Neural progenitor cell (in vitro differentiated cells): ENCODE measurements around the gene RHBDF1. TPM values are rescaled to one million over a fixed set of nuclear protein-coding genes. Genes with fewer than 3 reads are reported as not detected.
A peak's percentile ranks its signal among the peaks of the same experiment; 100 is the strongest.

ENCODE experiments used
- DNase-seq: peaks from one replicate; pipeline ENCODE4 v3.0.0-alpha.2; 2016; ENCODE audit warnings: low spot score
- H2AFZ ChIP-seq: fragments of 200-600 bp; sonication (generic); replicated peaks from 2 replicates; pipeline ENCODE4 v1.6.1; 2016; ENCODE audit warnings: antibody characterized with exemption
- H3F3A ChIP-seq: fragments of 200-600 bp; sonication (generic); 2 replicates; pipeline ENCODE4 v1.6.1; 2016; ENCODE audit warnings: antibody characterized with exemption, low read depth
- H3K27ac ChIP-seq: fragments of 200-600 bp; sonication (generic); 2 replicates; pipeline ENCODE4 v1.5.1; 2016; ENCODE audit warnings: mild to moderate bottlenecking
- H3K27me3 ChIP-seq: fragments of 200-600 bp; sonication (generic); 2 replicates; pipeline ENCODE4 v1.6.1; 2016; ENCODE audit warnings: mild to moderate bottlenecking, moderate library complexity
- H3K36me3 ChIP-seq: fragments of 200-600 bp; sonication (generic); 2 replicates; pipeline ENCODE4 v1.5.1; 2016
- H3K4me1 ChIP-seq: fragments of 200-600 bp; sonication (generic); 2 replicates; pipeline ENCODE4 v1.6.1; 2016; ENCODE audit warnings: mixed run types
- H3K4me2 ChIP-seq: fragments of 200-600 bp; sonication (generic); 2 replicates; pipeline ENCODE4 v1.6.1; 2016
- H3K4me3 ChIP-seq: fragments of 200-600 bp; sonication (generic); 2 replicates; pipeline ENCODE4 v1.5.1; 2016
- H3K79me2 ChIP-seq: fragments of 200-600 bp; sonication (generic); 2 replicates; pipeline ENCODE4 v1.6.1; 2016; ENCODE audit warnings: low read depth
- H3K9ac ChIP-seq: fragments of 200-600 bp; sonication (generic); 2 replicates; pipeline ENCODE4 v1.6.1; 2016
- H3K9me3 ChIP-seq: fragments of 200-600 bp; sonication (generic); 2 replicates; pipeline ENCODE4 v1.5.1; 2016; ENCODE audit warnings: low read depth
- H4K20me1 ChIP-seq: fragments of 200-600 bp; sonication (generic); 2 replicates; pipeline ENCODE4 v1.6.1; 2016; ENCODE audit warnings: low read depth
- H3K27ac Mint-ChIP-seq: 3 replicates; pipeline ENCODE4 v1.8.0; 2021; ENCODE audit warnings: mixed read lengths
- H3K27me3 Mint-ChIP-seq: 2 replicates; pipeline ENCODE4 v1.8.0; 2022; ENCODE audit warnings: low read depth, mild to moderate bottlenecking, inconsistent platforms, moderate library complexity, mixed read lengths; ENCODE audit not compliant: insufficient read depth
- H3K36me3 Mint-ChIP-seq: 3 replicates; pipeline ENCODE4 v1.8.0; 2021; ENCODE audit warnings: mixed read lengths
- H3K4me1 Mint-ChIP-seq: 3 replicates; pipeline ENCODE4 v1.8.0; 2021; ENCODE audit warnings: mixed read lengths
- H3K4me3 Mint-ChIP-seq: 3 replicates; pipeline ENCODE4 v1.8.0; 2021; ENCODE audit warnings: mild to moderate bottlenecking, moderate library complexity, mixed read lengths
- H3K9me3 Mint-ChIP-seq: 3 replicates; pipeline ENCODE4 v1.8.0; 2020; ENCODE audit warnings: mixed read lengths
- EZH2 ChIP-seq: fragments of 200-600 bp; sonication (generic); IDR thresholded peaks from 2 replicates; pipeline ENCODE4 v1.6.1; 2017; ENCODE audit warnings: antibody characterized with exemption, mild to moderate bottlenecking, moderate library complexity
- EZH2phosphoT487 ChIP-seq: fragments of 200-600 bp; sonication (generic); IDR thresholded peaks from 2 replicates; pipeline ENCODE4 v1.6.1; 2017; ENCODE audit warnings: antibody characterized with exemption
- total RNA-seq: library from RNA; depleted of rRNA; stranded (reverse); fragments of >200 nt; gene quantifications from 2 replicates; pipeline ENCODE4 v1.2.3, GENCODE V29; 2015; ENCODE audit warnings: low replicate concordance
- TF ChIP-seq, protein P1 (sequence below): fragments of 200-600 bp; sonication (generic); IDR thresholded peaks from 2 replicates; pipeline ENCODE4 v1.5.1; 2017; ENCODE audit warnings: antibody characterized with exemption, mild to moderate bottlenecking

Gene RHBDF1
- total RNA-seq, 1 donor from 2014 or later: 11.0 TPM

DNA sequence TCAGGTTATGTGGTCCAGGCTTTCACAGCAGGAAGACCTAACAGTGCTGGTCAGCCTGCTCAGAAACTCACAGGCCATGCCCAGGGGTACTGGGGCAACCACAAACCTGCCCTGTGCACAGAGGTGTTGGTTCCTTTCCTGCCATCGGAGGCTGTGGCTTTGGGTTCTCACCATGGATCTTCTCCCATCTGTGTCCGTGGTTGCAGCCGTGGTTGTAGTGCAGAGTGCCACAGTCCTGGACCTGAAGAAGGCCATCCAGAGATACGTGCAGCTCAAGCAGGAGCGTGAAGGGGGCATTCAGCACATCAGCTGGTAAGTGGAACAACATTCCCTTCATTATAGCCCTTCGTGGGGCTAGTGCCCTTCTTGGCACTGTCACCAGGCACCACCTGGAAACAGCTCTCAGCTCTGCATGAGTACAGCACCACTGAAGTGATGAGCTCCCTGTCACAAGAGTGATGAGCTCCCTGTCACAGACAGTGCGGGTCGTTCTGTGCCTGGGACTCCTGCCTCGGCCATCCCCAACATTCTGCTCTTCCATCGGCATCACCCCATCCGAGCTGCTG, 16.8 kb downstream of the RHBDF1 start:
- H3K27ac ChIP-seq: no peak overlapping the region
- Mint-ChIP-seq H3K4me3 (peak overlapping the region; percentile 42), H3K27ac (no peak overlapping the region), H3K36me3 (peaks cover 21% of the 10 kb centered on the region), H3K27me3 (peaks cover 3% of the 10 kb centered on the region), H3K9me3 (no peaks in the 10 kb centered on the region), H3K4me1 (peaks cover 16% of the 10 kb centered on the region)
- H2AFZ ChIP-seq: no peak overlapping the region
- no peak for DNase-seq
- no peaks in the 10 kb centered on the region for H3K36me3 ChIP-seq
- H3K79me2 ChIP-seq: peaks cover 36% of the 10 kb centered on the region
- TF ChIP-seq, protein P1, sequence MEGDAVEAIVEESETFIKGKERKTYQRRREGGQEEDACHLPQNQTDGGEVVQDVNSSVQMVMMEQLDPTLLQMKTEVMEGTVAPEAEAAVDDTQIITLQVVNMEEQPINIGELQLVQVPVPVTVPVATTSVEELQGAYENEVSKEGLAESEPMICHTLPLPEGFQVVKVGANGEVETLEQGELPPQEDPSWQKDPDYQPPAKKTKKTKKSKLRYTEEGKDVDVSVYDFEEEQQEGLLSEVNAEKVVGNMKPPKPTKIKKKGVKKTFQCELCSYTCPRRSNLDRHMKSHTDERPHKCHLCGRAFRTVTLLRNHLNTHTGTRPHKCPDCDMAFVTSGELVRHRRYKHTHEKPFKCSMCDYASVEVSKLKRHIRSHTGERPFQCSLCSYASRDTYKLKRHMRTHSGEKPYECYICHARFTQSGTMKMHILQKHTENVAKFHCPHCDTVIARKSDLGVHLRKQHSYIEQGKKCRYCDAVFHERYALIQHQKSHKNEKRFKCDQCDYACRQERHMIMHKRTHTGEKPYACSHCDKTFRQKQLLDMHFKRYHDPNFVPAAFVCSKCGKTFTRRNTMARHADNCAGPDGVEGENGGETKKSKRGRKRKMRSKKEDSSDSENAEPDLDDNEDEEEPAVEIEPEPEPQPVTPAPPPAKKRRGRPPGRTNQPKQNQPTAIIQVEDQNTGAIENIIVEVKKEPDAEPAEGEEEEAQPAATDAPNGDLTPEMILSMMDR: no peak
- TF ChIP-seq EZH2: no peak
- TF ChIP-seq EZH2phosphoT487: no peak
- peaks cover 13% of the 10 kb centered on the region for H4K20me1 ChIP-seq
- H3F3A ChIP-seq: peaks cover 15% of the 10 kb centered on the region
- no peak overlapping the region for H3K4me3 ChIP-seq
- H3K4me1 ChIP-seq: no peaks in the 10 kb centered on the region
- H3K9me3 ChIP-seq: no peaks in the 10 kb centered on the region
- H3K27me3 ChIP-seq: no peaks in the 10 kb centered on the region
- H3K4me2 ChIP-seq: no peak overlapping the region
- no peak overlapping the region for H3K9ac ChIP-seq

DNA sequence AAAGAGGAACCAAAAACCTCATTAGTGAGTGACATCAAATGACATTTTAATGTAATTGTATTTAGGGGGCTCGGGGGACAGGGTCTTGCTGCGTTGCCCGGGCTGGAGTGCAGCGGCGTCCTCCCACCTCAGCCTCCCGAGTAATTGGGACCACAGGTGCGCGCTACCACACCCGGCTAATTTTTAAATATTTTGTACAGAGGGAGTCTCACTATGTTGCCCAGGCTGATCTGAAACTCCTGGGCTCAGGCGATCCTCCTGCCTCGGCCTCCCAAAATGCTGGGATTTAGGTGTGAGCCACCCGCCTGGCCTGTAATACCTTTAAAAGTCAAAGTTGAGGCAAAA, 18.2 kb downstream of the RHBDF1 start:
- Histone ChIP-seq H4K20me1 (peaks cover 14% of the 10 kb centered on the region), H3K79me2 (peaks cover 50% of the 10 kb centered on the region), H3K4me1 (no peaks in the 10 kb centered on the region), H3K27me3 (no peaks in the 10 kb centered on the region), H2AFZ (peak overlapping the region; percentile 94), H3K4me2 (peak overlapping the region; percentile 85), H3F3A (peaks cover 15% of the 10 kb centered on the region), H3K4me3 (peak overlapping the region; percentile 68), H3K9me3 (no peaks in the 10 kb centered on the region), H3K9ac (peak overlapping the region; percentile 56), H3K36me3 (no peaks in the 10 kb centered on the region), H3K27ac (no peak overlapping the region)
- TF ChIP-seq EZH2phosphoT487 (no peak), EZH2 (no peak)
- TF ChIP-seq, protein P1: no peak
- Mint-ChIP-seq H3K36me3 (peaks cover 20% of the 10 kb centered on the region), H3K4me1 (peaks cover 16% of the 10 kb centered on the region), H3K27ac (no peak overlapping the region), H3K27me3 (peaks cover 3% of the 10 kb centered on the region), H3K9me3 (no peaks in the 10 kb centered on the region), H3K4me3 (peak overlapping the region; percentile 92)
- no peak for DNase-seq

DNA sequence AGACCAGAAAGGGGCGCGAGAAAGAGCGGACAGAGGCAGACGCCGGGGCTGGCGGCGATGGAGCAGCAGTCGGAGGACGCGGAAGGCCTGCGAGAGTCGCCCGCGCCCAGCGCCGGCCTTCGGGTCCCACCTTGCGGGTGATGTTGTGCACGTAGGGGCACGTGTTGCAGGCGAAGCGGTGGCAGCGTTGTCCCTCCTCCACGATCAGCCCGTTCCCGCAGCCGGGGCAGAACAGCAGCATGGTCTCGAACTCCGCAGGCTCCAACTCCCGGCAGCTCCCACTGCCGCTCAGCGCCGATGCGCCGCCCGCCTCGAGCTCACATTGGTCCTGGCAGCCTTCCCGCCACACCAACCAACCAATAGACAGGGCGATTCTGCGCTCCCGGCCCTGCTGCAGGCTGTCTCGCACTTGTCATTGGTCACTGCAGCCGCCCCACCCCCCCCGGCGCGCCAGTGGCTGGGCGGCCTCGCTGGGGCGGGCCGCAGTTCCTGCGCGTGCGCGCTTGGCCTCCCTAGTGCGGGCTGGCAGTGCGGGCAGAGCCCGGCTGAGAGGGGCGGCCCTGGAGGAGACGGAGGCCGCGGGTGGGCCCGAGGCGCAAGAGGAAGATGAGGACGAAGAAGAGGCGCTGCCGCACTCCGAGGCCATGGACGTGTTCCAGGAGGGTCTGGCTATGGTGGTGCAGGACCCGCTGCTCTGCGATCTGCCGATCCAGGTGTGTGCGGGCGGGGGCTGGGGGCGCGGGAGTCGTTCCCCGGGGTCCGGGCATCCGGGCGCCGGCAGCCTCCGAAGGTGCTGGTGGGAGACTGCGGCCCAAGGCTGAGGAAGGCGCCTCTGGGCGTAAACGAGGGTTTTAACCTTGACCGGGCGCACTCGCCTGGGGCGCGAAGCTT, 18.8 kb downstream of the RHBDF1 start, which contains the start of the genes POLR3K and SNRNP25:
POLR3K (minus strand) TSS at position 263 of the 891 bp plus-strand sequence; CDS start at position 241, 22 bp downstream.
SNRNP25 (plus strand) TSS at position 483 of the 891 bp plus-strand sequence; CDS start at position 672, 189 bp downstream.
- H2AFZ ChIP-seq: peak within 1 kb of the TSS; percentile 94
- Mint-ChIP-seq H3K27me3 (peaks cover 3% of the 10 kb centered on the region), H3K4me3 (peak within 1 kb of the TSS; percentile 92), H3K4me1 (peaks cover 16% of the 10 kb centered on the region), H3K9me3 (no peaks in the 10 kb centered on the region), H3K27ac (peak within 1 kb of the TSS; percentile 38), H3K36me3 (peaks cover 20% of the 10 kb centered on the region)
- H3F3A ChIP-seq: peaks cover 15% of the 10 kb centered on the region
- no peaks in the 10 kb centered on the region for H3K9me3 ChIP-seq
- H3K27ac ChIP-seq: peak within 1 kb of the TSS; percentile 59
- H3K27me3 ChIP-seq: no peaks in the 10 kb centered on the region
- TF ChIP-seq EZH2phosphoT487: no peak
- TF ChIP-seq, protein P1: no peak
- no peak for TF ChIP-seq EZH2
- H3K79me2 ChIP-seq: peaks cover 53% of the 10 kb centered on the region
- H3K4me3 ChIP-seq: peak within 1 kb of the TSS; percentile 68
- peak; percentile 98 for DNase-seq
- no peaks in the 10 kb centered on the region for H3K4me1 ChIP-seq
- peak within 1 kb of the TSS; percentile 56 for H3K9ac ChIP-seq
- no peaks in the 10 kb centered on the region for H3K36me3 ChIP-seq
- peaks cover 14% of the 10 kb centered on the region for H4K20me1 ChIP-seq
- peak within 1 kb of the TSS; percentile 85 for H3K4me2 ChIP-seq
